GM18502 (cell line): ENCODE measurements around the gene CPT1A.

Experiments used
- ATAC-seq: cut with Tn5 transposase; IDR thresholded peaks from one replicate; pipeline ENCODE4 v1.9.1; 2021; ENCODE audit warnings: mild to moderate bottlenecking; ENCODE audit not compliant: unreplicated experiment, poor library complexity

CPT1A gene

GRCh38 chr11:68835328-68835727 is 6.4 kb downstream of the CPT1A start:
- ATAC-seq, result no peak

- no peak for ATAC-seq
These were observed 9.1 kb downstream of the CPT1A start for GRCh38 chr11:68832476-68833181.

- ATAC-seq, result no peak
These were observed 10.6 kb downstream of the CPT1A start for GRCh38 chr11:68831124-68831523.

GRCh38 chr11:68829581-68829980 is 12.1 kb downstream of the CPT1A start:
- no peak for ATAC-seq

DNA sequence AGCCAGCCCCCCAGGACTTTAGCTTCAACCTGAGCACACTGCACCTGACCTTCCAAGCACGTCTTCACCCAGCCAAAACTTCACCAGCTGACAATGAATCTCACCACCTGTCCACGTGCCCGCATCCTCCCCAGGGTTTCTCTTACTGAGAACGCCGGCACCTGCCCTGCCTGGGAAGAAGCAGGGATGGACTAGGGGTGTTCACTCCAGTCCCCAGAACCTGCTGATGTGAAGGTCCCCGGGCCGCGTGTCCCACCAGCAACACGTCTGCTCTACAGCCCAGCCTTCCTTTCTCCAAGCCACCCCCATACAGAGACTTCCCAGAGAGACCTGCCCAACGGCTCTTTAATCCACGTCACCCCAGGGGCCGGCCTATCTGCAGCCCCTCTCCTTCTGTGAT is 12.8 kb downstream of the CPT1A start:
- ATAC-seq, result no peak

DNA sequence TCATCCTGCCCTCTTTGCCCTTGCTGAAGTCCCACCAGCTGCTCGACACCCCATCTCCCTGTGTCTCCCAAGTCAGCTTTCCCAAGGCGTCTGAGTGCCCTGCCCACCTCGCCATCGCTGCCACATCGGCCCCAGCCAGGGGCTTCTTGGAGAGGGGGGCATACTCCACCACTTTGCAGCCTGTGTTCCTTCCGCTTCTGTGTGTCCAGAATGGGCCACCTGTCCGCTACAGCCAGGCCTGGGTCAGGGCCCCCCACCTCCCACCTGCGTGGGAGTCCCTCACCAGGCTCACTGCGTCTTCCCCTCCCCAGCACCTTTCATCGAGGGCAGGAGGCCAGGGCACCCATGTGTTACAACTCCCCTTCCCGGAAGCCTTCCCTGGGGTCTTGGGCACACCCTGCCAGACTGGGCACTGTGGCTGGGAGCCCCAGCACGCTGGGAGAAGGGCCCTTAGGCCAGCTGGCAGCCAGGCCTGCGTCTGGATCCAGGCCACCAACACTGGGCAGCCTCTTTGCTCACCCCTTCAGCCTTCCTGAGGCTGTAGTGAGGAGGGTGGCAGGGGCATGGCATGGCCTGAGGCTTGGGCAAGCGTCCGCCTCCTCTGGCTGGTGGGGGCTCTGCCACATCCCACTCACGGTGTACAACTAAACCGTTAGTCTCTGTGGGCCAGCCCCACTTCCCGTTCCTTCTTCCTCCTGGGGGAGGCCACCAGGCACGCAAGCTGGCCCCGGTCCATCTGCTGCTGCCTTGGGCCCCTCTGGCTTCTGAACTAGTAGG is 13.4 kb downstream of the CPT1A start:
- ATAC-seq, result no peak

GRCh38 chr11:68827733-68828132 is 14.0 kb downstream of the CPT1A start:
- no peak for ATAC-seq

GRCh38 chr11:68826726-68827125 is 15.0 kb downstream of the CPT1A start:
- no peak for ATAC-seq

GRCh38 chr11:68825571-68825970 is 16.1 kb downstream of the CPT1A start:
- ATAC-seq, result no peak

GRCh38 chr11:68822546-68822945 is 19.2 kb downstream of the CPT1A start:
- no peak for ATAC-seq

DNA sequence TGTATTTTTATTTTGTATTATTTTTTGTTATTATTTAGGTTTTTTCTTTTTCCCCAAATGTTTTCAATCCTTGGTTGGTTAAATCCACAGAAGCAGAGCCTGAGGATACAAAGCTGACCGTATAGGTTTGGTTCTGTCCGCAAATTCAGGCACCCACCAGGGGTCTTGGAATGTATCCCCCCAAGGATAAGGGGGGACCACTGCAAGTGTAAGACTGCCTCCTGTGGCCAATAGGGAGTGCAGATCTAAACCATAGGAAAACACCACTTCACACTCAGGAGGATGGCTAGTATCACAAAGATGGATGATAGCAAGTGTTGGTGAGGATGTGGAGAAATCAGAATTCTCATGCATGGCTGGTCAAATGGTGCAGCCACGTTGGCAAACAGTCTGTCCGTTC is 20.0 kb downstream of the CPT1A start:
- ATAC-seq, result no peak

GRCh38 chr11:68819362-68819761 is 22.4 kb downstream of the CPT1A start:
- no peak for ATAC-seq

DNA sequence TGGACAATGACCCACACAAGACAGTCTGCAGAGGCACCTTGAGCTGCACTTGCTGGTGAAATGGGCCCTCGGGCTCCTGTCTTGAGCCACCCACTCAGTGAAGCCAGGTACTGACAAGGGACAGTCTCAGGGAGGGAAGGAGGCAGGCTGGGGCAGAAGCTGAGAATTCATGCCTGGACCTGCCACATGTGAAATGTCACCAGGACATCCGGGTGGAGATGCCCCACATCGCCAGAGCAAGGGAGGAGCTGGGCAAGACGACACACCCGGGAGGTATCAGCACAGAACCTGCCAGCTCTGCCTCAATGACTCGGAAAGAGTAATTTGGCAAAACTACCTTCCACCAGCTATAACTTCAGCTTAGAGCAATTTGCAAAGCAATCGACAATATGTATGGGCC is 23.5 kb downstream of the CPT1A start:
- no peak for ATAC-seq

- no peak for ATAC-seq
These were observed 24.2 kb downstream of the CPT1A start for GRCh38 chr11:68817554-68817953.

DNA sequence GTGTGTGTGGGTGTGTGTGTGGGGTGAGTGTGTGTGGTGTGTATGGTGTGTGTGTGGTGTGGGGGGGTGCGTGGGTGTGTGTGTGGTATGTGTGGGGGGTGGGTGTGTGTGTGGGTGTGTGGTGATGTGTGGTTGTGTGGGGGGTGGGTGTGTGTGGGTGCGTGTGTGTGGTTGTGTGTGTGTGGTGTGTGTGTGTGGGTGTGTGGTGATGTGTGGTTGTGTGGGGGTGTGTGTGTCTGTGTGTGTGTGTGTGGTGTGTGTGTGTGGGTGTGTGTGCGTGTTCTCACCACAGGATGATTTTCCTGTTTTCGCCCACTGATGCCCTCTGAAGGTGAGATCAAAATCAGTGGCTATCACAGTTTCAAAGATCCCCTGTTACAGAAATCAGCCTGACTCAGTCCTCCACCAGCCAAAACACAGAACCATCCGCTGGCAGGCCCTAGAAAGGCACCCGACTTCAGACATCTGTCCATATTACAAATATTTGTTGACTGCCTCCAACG is 24.7 kb downstream of the CPT1A start:
- ATAC-seq, result no peak

GRCh38 chr11:68816251-68816776 is 25.4 kb downstream of the CPT1A start:
- ATAC-seq, result no peak

- ATAC-seq, result no peak
These were observed 27.9 kb downstream of the CPT1A start for GRCh38 chr11:68813773-68814172.

DNA sequence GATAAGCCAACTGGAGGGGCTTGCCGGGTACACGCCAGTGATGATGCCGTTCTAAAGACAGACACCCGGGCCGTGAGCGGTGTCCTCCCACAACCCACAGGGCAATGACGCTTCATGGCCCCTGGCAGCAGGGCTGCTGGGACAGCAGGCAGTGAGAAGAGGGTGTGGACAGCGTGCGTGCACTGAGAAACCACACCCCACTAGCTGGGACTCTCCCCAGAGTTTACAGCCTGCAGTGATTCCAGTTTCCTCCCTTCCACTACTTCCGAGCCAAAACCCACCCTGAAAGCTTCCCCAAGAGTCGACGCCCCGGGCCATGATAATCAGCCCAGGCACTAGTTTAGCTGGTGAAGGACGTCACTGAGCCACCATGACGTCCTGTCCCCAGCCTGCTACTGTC is 29.2 kb downstream of the CPT1A start:
- no peak for ATAC-seq

DNA sequence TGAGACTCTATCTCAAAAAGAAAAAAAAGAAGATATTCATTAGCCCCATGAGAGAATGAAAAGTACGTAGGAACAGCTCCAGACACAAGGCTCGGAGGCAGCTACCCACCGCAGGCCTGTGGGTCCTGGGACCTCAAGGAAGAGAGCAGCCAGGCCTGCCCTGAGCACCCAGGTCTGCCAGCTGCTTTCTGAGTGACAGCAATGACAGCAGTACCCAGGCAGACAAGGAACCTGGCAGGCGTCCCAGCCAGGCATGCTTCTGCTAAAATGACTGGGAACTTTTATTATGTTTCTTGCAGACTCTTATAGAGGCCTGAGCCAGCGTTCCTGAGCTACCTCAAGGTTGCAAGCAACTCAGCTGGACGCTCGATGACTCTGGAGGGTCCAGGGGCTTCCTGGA is 31.6 kb downstream of the CPT1A start:
- ATAC-seq, result no peak

GRCh38 chr11:68809506-68809905 is 32.2 kb downstream of the CPT1A start:
- ATAC-seq, result no peak

DNA sequence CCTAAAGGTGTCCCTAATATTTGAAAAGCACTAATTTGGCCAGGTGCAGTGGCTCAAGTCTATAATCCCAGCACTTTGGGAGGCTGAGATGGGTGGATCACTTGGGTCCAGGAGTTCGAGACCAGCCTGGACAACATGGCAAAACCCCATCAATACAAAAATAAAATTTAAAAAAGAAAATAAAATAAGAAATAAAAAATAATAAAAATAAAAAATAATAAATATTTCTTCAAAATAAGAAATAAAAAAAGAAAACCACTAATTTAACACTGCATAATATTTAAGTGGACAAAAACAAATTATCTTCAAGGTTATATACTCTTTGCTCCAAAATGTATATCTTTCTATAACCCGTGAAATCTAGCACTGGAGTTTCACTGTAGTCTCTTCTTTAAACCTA is 32.9 kb downstream of the CPT1A start:
- ATAC-seq, result no peak
